ENCODE measurements around the gene OR1L6.

The OR1L6 gene, protein sequence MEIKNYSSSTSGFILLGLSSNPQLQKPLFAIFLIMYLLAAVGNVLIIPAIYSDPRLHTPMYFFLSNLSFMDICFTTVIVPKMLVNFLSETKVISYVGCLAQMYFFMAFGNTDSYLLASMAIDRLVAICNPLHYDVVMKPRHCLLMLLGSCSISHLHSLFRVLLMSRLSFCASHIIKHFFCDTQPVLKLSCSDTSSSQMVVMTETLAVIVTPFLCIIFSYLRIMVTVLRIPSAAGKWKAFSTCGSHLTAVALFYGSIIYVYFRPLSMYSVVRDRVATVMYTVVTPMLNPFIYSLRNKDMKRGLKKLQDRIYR

DNA sequence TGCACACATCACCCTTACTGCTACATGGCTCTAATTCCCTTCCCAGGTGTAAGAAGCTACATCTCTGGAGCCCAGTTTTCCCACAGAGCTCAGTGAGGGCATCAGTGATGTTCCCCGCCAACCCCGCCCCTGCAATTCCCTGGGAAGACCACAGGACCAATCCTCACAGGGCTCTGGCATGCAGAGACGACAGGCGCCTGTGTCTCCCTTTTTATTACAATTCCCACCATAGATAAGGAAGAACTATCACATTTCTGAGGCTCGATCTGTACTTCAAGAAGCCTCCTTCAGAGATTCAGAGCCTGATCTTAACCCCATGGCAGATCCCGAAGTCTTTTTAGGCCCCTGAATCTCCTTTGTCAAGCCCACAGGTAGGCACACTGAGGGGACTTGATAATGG, at the start of gene OR1L6:
TSS of gene OR1L6 (plus strand) at position 301 of the 400 bp plus-strand sequence. CDS start 7,545 bp downstream, outside the sequence.
- no peak for TF ChIP-seq JUND (IDR thresholded peaks at IDR 0.05; ENCODE audit: low read depth)
- DNase-seq (ENCODE audit: low read depth in 1 of 2, low spot score in 1 of 2) = no peak
- in situ Hi-C loops (cut with HindIII; ENCODE audit: low pct_unique_long_range_greater_than_20kb, low sequenced_read_pairs) = no loop called here

DNA sequence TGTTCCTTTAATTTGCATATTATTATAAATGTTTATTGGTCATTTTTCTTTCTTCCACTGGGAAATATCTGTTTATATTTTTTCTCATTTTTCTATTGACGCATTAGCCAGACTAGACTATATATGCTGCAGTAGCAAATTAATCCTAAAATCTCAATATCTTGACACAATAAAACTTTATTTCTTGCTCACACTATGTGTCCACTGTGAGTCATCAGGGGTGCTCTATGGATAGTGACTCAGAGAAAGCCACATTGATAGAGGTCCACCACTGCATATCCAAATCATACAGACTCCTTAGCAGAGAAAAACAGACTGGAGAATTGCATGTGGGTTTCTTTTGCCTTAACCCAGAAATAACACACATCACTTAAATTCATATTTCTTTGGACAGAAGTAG, 46.4 kb upstream of the OR1L6 start:
- in situ Hi-C loops (cut with HindIII; ENCODE audit: low pct_unique_long_range_greater_than_20kb, low sequenced_read_pairs) = no loop called here

DNA sequence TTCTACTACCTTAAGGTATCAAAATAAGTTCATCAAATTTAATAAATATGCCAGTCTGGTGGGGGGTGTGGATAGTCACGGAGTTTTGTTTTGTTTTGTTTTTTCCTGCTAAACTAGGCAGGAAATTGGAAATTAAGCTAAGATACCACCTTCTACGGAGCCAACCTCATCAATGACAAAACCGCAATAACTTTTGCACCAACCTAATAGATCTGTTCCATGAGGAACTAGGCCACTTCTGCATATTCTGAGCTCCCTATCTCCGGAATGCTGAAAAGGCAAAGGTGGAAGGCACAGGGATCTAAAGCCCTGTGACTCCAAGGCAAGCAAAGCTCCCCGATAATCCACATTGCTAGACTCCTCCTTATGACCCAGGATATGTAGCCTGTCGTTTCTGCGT, 24.1 kb upstream of the OR1L6 start:
- in situ Hi-C loops (cut with HindIII; ENCODE audit: low pct_unique_long_range_greater_than_20kb, low sequenced_read_pairs) = no loop called here
- DNase-seq (ENCODE audit: low read depth in 1 of 2, low spot score in 1 of 2) = no peak
- no peak for TF ChIP-seq JUND (IDR thresholded peaks at IDR 0.05; ENCODE audit: low read depth)

More for the DNA sequence above, 46.4 kb upstream of the OR1L6 start:
- no peak for TF ChIP-seq JUND (IDR thresholded peaks at IDR 0.05; ENCODE audit: low read depth)
- no peak for DNase-seq (ENCODE audit: low read depth in 1 of 2, low spot score in 1 of 2)

DNA sequence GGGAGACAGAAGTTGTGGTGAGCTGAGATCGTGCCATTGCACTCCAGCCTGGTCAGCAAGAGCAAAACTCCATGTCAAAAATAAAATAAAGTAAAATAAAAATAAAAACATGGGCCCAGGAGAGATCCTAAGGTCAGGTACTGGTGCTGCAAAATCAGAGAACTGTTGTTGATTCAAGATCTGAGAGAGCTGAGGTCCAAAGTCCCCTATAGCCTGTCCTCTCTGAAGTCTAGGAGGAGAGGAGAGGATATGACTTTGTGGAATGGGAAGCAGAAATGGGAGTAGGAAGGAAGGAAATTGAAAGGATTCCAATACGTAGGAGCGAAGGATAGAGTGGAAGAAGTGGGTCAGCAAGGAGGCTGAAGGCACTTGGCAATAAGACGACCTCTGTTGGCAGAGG, 22.9 kb upstream of the OR1L6 start:
- in situ Hi-C loops (cut with HindIII; ENCODE audit: low pct_unique_long_range_greater_than_20kb, low sequenced_read_pairs) = no loop called here
- no peak for TF ChIP-seq JUND (IDR thresholded peaks at IDR 0.05; ENCODE audit: low read depth)
- peak in 1 of 2 experiments; percentile 7 for DNase-seq (ENCODE audit: low read depth in 1 of 2, low spot score in 1 of 2)

DNA sequence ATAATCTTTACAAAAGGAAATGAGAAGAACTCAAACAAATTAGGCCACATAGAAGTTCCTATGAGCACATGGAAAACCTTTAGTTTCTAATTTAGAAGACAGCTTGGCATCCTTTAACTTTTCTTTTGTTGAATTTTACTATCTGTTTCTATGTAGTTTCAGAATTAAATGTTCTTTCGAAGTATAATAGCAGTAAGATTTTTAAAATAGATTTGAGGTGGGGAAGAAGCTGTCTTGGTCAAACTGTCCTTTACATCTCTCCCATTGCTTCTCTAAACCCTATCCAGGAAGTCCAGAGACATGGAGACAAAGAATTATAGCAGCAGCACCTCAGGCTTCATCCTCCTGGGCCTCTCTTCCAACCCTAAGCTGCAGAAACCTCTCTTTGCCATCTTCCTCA, 18.4 kb upstream of the OR1L6 start, which contains the start of gene OR1L4:
TSS of gene OR1L4 (plus strand) at position 301 of the 400 bp plus-strand sequence. CDS start at position 301, 0 bp downstream.
- no peak for TF ChIP-seq JUND (IDR thresholded peaks at IDR 0.05; ENCODE audit: low read depth)
- DNase-seq (ENCODE audit: low read depth in 1 of 2, low spot score in 1 of 2) = no peak
- in situ Hi-C loops (cut with HindIII; ENCODE audit: low pct_unique_long_range_greater_than_20kb, low sequenced_read_pairs) = no loop called here

DNA sequence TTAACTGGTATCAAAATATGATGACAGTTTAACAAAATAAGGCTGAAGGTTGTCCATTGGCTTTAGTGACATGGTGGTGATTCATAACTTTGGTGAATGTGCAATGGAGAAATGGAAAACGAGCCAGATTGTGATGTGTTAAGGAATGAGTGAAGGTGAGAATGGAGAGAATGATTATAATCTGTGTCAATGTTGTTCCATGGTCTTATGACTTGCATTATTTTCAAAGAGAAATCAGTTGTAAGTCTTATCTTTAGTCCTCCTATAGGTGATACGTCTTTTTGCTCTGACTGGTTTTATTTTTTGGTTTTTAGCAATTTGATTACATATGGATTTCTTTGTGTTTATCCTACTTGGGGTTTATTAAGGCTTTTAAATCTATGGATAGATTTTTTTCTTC, 12.7 kb downstream of the OR1L6 start:
- no peak for DNase-seq (ENCODE audit: low read depth in 1 of 2, low spot score in 1 of 2)
- TF ChIP-seq JUND (IDR thresholded peaks at IDR 0.05; ENCODE audit: low read depth) = no peak
- in situ Hi-C loops (cut with HindIII; ENCODE audit: low pct_unique_long_range_greater_than_20kb, low sequenced_read_pairs) = no loop called here

DNA sequence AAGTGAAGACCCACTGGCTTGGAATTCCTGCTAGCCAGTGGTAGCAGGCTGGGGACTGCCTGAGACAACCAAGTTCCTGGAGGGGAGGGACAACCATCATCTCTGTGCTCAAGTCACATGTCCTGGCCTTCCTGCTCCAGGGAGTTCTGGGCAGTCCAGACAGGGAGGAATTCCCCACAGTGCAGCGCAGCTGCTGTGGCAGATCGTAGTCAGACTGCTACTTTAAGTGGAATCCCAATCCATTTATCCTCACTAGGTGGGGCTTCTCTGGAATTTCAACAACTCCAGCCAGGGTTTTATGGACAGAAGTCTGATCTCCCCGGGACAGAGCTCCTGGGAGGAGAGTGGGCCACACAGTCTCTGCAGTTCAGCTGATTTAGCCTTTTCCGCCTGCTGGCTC, 25.7 kb downstream of the OR1L6 start:
- DNase-seq (ENCODE audit: low read depth in 1 of 2, low spot score in 1 of 2) = no peak
- no peak for TF ChIP-seq JUND (IDR thresholded peaks at IDR 0.05; ENCODE audit: low read depth)
- in situ Hi-C loops (cut with HindIII; ENCODE audit: low pct_unique_long_range_greater_than_20kb, low sequenced_read_pairs) = no loop called here

DNA sequence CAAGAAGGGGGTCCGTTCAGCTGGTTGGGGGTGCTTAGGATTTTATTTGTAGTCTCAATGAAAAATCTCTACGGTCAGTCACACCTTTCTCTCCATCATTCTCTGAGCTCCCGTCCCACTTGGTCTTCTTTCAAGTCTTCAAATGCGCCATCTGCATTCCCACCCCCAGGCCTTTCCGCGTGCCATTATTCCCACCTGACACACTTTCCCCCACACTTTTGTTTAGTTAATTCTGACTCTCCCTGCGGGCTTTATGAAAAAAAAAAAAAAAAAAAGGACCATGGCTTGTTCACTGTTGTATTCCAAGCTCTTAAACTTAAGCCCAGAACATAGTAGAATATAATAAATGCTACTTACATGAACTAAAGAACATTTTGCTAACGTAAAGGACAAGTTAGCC, 34.9 kb downstream of the OR1L6 start:
- DNase-seq (ENCODE audit: low read depth in 1 of 2, low spot score in 1 of 2) = no peak
- in situ Hi-C loops (cut with HindIII; ENCODE audit: low pct_unique_long_range_greater_than_20kb, low sequenced_read_pairs) = no loop called here
- TF ChIP-seq JUND (IDR thresholded peaks at IDR 0.05; ENCODE audit: low read depth) = no peak

DNA sequence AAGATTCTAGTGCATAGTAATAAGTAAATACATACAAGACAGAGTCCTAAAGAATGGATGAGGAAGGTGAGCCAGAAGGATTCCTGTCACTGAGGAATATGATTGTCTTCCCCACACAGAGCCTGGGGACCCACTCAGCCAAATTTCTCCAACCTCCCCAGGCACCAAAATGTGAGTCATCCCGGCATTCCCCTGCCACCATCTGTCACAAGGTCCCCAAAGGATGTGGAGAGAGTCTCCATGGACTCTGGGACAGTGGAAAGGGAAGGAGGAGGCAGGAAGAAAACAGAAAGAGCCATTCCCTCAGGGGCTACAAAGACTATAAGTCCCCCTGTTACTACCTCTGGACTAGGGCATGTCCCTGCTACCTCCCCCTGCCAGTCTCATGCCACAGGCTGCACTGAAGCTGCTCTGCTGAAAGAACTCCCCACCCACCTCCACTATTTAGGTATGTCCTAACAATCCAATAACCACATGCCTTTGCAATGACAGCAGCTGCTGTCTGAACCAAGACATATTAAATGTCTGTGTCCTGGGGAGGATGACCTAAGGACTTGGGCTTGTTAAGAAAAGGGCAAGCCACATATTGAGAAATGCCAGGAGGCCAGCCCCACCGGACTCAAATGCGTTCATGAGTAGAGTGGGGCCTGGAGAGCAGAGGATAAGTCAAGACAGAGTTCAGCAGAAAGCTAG, 36.0 kb downstream of the OR1L6 start:
- 0 out of 2 replicates have a peak, but pooled peaks have one; percentile 8 for TF ChIP-seq JUND (IDR thresholded peaks at IDR 0.05; ENCODE audit: low read depth)
- DNase-seq (ENCODE audit: low read depth in 1 of 2, low spot score in 1 of 2) = peak; percentile 40 to 52
- in situ Hi-C loops (cut with HindIII; ENCODE audit: low pct_unique_long_range_greater_than_20kb, low sequenced_read_pairs) = no loop called here

DNA sequence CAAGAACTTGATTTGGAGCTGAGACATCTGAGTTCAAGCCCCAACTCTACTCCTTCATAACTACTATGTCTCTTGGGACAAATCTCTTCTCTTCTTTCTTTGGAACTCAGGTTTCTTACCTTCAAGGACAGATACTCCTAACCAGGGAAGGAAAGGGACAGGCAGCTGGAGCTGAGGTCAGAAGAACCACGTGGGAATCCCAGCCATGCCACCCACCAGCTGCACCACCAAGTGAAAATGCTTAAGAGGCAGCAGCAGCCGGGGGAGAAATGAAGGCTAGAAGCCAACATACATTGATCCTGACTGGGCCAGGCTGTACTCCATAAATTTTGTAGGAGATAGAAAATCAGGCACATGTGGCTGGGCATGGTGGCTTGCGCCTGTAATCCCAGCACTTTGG, 37.1 kb downstream of the OR1L6 start:
- no peak for TF ChIP-seq JUND (IDR thresholded peaks at IDR 0.05; ENCODE audit: low read depth)
- in situ Hi-C loops (cut with HindIII; ENCODE audit: low pct_unique_long_range_greater_than_20kb, low sequenced_read_pairs) = no loop called here
- no peak for DNase-seq (ENCODE audit: low read depth in 1 of 2, low spot score in 1 of 2)

DNA sequence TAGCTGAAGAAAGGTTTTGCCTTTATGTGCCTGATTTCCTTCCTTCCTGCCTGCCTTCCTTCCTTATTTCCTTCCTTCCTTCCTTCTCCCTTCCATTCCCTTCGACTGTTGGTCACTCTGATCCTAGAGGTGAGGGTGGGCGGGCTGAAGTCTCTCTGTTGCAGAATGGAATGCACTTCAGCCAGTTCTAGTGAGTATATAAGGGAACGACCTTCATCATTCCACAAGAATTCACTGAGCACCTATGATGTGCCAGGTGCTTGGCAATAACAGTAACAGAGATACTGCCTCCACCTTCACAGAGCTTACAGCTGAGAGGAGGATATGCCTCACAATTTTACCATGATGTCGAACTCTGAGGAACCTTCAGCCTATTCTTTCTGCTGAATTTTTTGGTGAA, 37.9 kb downstream of the OR1L6 start:
- in situ Hi-C loops (cut with HindIII; ENCODE audit: low pct_unique_long_range_greater_than_20kb, low sequenced_read_pairs) = no loop called here
- TF ChIP-seq JUND (IDR thresholded peaks at IDR 0.05; ENCODE audit: low read depth) = no peak
- peak in 1 of 2 experiments; percentile 75 for DNase-seq (ENCODE audit: low read depth in 1 of 2, low spot score in 1 of 2)

DNA sequence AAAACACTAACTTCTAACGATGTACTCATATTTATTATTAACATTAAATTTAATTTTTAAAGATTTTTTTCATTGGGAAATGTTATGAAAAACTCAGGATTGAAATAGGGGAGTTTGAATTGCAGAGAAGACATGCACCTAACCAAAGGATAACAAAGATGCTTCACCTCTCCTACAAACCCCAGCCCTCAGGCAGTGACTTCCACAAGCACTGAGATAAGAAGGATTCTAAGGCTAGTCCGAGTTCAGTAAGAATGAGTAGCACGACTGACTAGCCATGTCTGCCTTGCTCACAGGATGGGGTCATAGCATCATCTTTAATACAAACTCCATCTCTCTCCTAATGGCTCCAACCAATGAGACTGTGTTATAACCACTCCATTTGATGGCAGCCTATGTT, 39.6 kb downstream of the OR1L6 start:
- TF ChIP-seq JUND (IDR thresholded peaks at IDR 0.05; ENCODE audit: low read depth) = no peak
- in situ Hi-C loops (cut with HindIII; ENCODE audit: low pct_unique_long_range_greater_than_20kb, low sequenced_read_pairs) = no loop called here
- no peak for DNase-seq (ENCODE audit: low read depth in 1 of 2, low spot score in 1 of 2)

DNA sequence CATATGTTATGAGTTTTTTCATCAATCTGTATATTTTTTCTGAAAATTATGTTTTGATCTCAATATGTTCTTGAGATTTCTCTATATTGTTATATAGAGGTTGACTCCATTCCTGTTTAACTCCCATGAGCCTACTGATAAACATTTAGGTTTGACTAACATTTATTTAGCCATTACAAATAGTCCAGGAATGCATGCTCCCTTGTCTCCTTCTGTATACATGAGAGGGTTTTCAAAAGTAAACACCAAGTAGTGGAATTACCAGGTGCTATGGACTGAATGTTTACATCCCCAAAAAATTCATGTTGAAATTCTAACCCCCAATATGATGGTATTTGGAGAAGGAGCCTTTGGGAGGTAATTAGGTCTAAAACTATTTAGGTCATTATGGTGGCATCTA, 43.2 kb downstream of the OR1L6 start:
- no peak for TF ChIP-seq JUND (IDR thresholded peaks at IDR 0.05; ENCODE audit: low read depth)
- DNase-seq (ENCODE audit: low read depth in 1 of 2, low spot score in 1 of 2) = peak in 1 of 2 experiments; percentile 52
- in situ Hi-C loops (cut with HindIII; ENCODE audit: low pct_unique_long_range_greater_than_20kb, low sequenced_read_pairs) = no loop called here
